ENCODE data around the gene CGB1. TPM values are rescaled to one million over a fixed set of nuclear protein-coding genes. Genes with fewer than 3 reads are reported as not detected.

Gene CGB1
- total and polyA plus RNA-seq, 2 of the 8 experiments (the other 6 are each of a cell fraction or from before 2014, with no cell fraction given): not detected

Small RNAs within 50 kb of the gene (microRNA-seq; reads per million reads assigned to microRNA genes)
- 0 to 0.41 reads per million in 2 experiments for gene MIR6798 (ENCODE audit: borderline microRNAs expressed in 2 of 2, borderline number of aligned reads in 2 of 2, borderline replicate concordance in 1 of 2)

Small RNAs within 50 kb of the gene (small RNA-seq; reads per million reads assigned to genes)
- 2.2 reads per million, percentile 22 among the genes with 10 or more reads in this experiment for gene MIR6798 (ENCODE audit: insufficient read depth)
- gene RN7SL708P (ENCODE audit: insufficient read depth): not detected

Other genes starting within 250 kb of the CGB1 start
- gene BCAT2, start 225.9 kb downstream of the CGB1 start, total RNA-seq (2021; fragmentation: NEBNext Ultra II Directional; extraction: Animal tissue kit (Norgen Biotek cat#: 25700)): 42.5 and 44.5 TPM in 2 replicates
- 48.7 and 77.3 TPM in 2 replicates for gene BCAT2, start 225.9 kb downstream of the CGB1 start, polyA plus RNA-seq (2011; rRNA removed)
- gene HSD17B14, start 200.4 kb downstream of the CGB1 start, total RNA-seq (2021; fragmentation: NEBNext Ultra II Directional; extraction: Animal tissue kit (Norgen Biotek cat#: 25700)): 8.4 and 9.7 TPM in 2 replicates
- gene HSD17B14, start 200.4 kb downstream of the CGB1 start, polyA plus RNA-seq (2011; rRNA removed): 25.5 and 32.7 TPM in 2 replicates
- 16.8 and 18.0 TPM in 2 replicates for gene PLEKHA4, start 168.3 kb downstream of the CGB1 start, total RNA-seq (2021; fragmentation: NEBNext Ultra II Directional; extraction: Animal tissue kit (Norgen Biotek cat#: 25700))
- gene PLEKHA4, start 168.3 kb downstream of the CGB1 start, polyA plus RNA-seq (2011; rRNA removed): 8.2 and 14.1 TPM in 2 replicates
- 12.8 and 14.0 TPM in 2 replicates for gene PPP1R15A, start 164.5 kb downstream of the CGB1 start, total RNA-seq (2021; fragmentation: NEBNext Ultra II Directional; extraction: Animal tissue kit (Norgen Biotek cat#: 25700))
- 4.1 and 8.6 TPM in 2 replicates for gene PPP1R15A, start 164.5 kb downstream of the CGB1 start, polyA plus RNA-seq (2011; rRNA removed)
- gene TULP2, start 138.2 kb downstream of the CGB1 start, total RNA-seq (2021; fragmentation: NEBNext Ultra II Directional; extraction: Animal tissue kit (Norgen Biotek cat#: 25700)): 1.0 and 1.1 TPM in 2 replicates
- 0.95 and 1.8 TPM in 2 replicates for gene TULP2, start 138.2 kb downstream of the CGB1 start, polyA plus RNA-seq (2011; rRNA removed)
- gene NUCB1, start 136.6 kb downstream of the CGB1 start, total RNA-seq (2021; fragmentation: NEBNext Ultra II Directional; extraction: Animal tissue kit (Norgen Biotek cat#: 25700)): 106 and 111 TPM in 2 replicates
- 121 and 178 TPM in 2 replicates for gene NUCB1, start 136.6 kb downstream of the CGB1 start, polyA plus RNA-seq (2011; rRNA removed)
- gene DHDH, start 103.2 kb downstream of the CGB1 start, total RNA-seq (2021; fragmentation: NEBNext Ultra II Directional; extraction: Animal tissue kit (Norgen Biotek cat#: 25700)): 2.2 and 2.7 TPM in 2 replicates
- gene DHDH, start 103.2 kb downstream of the CGB1 start, polyA plus RNA-seq (2011; rRNA removed): 2.8 and 2.9 TPM in 2 replicates
- 257 and 295 TPM in 2 replicates for gene BAX, start 82.0 kb downstream of the CGB1 start, total RNA-seq (2021; fragmentation: NEBNext Ultra II Directional; extraction: Animal tissue kit (Norgen Biotek cat#: 25700))
- gene BAX, start 82.0 kb downstream of the CGB1 start, polyA plus RNA-seq (2011; rRNA removed): 346 and 750 TPM in 2 replicates
- gene FTL, start 71.6 kb downstream of the CGB1 start, total RNA-seq (2021; fragmentation: NEBNext Ultra II Directional; extraction: Animal tissue kit (Norgen Biotek cat#: 25700)): 1,751 and 1,764 TPM in 2 replicates
- gene FTL, start 71.6 kb downstream of the CGB1 start, polyA plus RNA-seq (2011; rRNA removed): 2,427 and 3,043 TPM in 2 replicates
- gene GYS1, start 43.6 kb downstream of the CGB1 start, total RNA-seq (2021; fragmentation: NEBNext Ultra II Directional; extraction: Animal tissue kit (Norgen Biotek cat#: 25700)): 37.8 and 38.7 TPM in 2 replicates
- 30.0 and 41.9 TPM in 2 replicates for gene GYS1, start 43.6 kb downstream of the CGB1 start, polyA plus RNA-seq (2011; rRNA removed)
- 152 and 160 TPM in 2 replicates for gene RUVBL2, start 43.0 kb downstream of the CGB1 start, total RNA-seq (2021; fragmentation: NEBNext Ultra II Directional; extraction: Animal tissue kit (Norgen Biotek cat#: 25700))
- gene RUVBL2, start 43.0 kb downstream of the CGB1 start, polyA plus RNA-seq (2011; rRNA removed): 247 and 341 TPM in 2 replicates
- gene LHB, start 19.8 kb downstream of the CGB1 start, total RNA-seq (2021; fragmentation: NEBNext Ultra II Directional; extraction: Animal tissue kit (Norgen Biotek cat#: 25700)): not detected in 2 replicates
- gene LHB, start 19.8 kb downstream of the CGB1 start, polyA plus RNA-seq (2011; rRNA removed): 0.53 and 1.2 TPM in 2 replicates
- gene CGB3, start 12.6 kb downstream of the CGB1 start, total RNA-seq (2021; fragmentation: NEBNext Ultra II Directional; extraction: Animal tissue kit (Norgen Biotek cat#: 25700)): not detected in 2 replicates
- 0.09 TPM in 1 of 2 replicates, not detected in the other for gene CGB3, start 12.6 kb downstream of the CGB1 start, polyA plus RNA-seq (2011; rRNA removed)
- gene CGB2, start 5.0 kb downstream of the CGB1 start, total RNA-seq (2021; fragmentation: NEBNext Ultra II Directional; extraction: Animal tissue kit (Norgen Biotek cat#: 25700)): 0.71 TPM in 1 of 2 replicates, not detected in the other
- 3.2 and 3.9 TPM in 2 replicates for gene CGB2, start 5.0 kb downstream of the CGB1 start, polyA plus RNA-seq (2011; rRNA removed)
- gene CGB5, start 7.0 kb upstream of the CGB1 start, total RNA-seq (2021; fragmentation: NEBNext Ultra II Directional; extraction: Animal tissue kit (Norgen Biotek cat#: 25700)): 0.63 TPM in 1 of 2 replicates, not detected in the other
- gene CGB5, start 7.0 kb upstream of the CGB1 start, polyA plus RNA-seq (2011; rRNA removed): 0.68 and 0.83 TPM in 2 replicates
- 0.46 TPM in 1 of 2 replicates, not detected in the other for gene CGB8, start 12.2 kb upstream of the CGB1 start, total RNA-seq (2021; fragmentation: NEBNext Ultra II Directional; extraction: Animal tissue kit (Norgen Biotek cat#: 25700))
- 0.09 and 0.22 TPM in 2 replicates for gene CGB8, start 12.2 kb upstream of the CGB1 start, polyA plus RNA-seq (2011; rRNA removed)
- gene CGB7, start 20.9 kb upstream of the CGB1 start, total RNA-seq (2021; fragmentation: NEBNext Ultra II Directional; extraction: Animal tissue kit (Norgen Biotek cat#: 25700)): 0.52 and 1.2 TPM in 2 replicates
- gene CGB7, start 20.9 kb upstream of the CGB1 start, polyA plus RNA-seq (2011; rRNA removed): 2.2 and 3.8 TPM in 2 replicates
- gene NTF4, start 27.9 kb upstream of the CGB1 start, total RNA-seq (2021; fragmentation: NEBNext Ultra II Directional; extraction: Animal tissue kit (Norgen Biotek cat#: 25700)): 2.8 and 3.1 TPM in 2 replicates
- 5.3 and 6.5 TPM in 2 replicates for gene NTF4, start 27.9 kb upstream of the CGB1 start, polyA plus RNA-seq (2011; rRNA removed)
- gene KCNA7, start 35.8 kb upstream of the CGB1 start, total RNA-seq (2021; fragmentation: NEBNext Ultra II Directional; extraction: Animal tissue kit (Norgen Biotek cat#: 25700)): 0.10 and 0.17 TPM in 2 replicates
- 0.06 and 0.09 TPM in 2 replicates for gene KCNA7, start 35.8 kb upstream of the CGB1 start, polyA plus RNA-seq (2011; rRNA removed)
- gene SNRNP70, start 48.6 kb upstream of the CGB1 start, total RNA-seq (2021; fragmentation: NEBNext Ultra II Directional; extraction: Animal tissue kit (Norgen Biotek cat#: 25700)): 231 and 244 TPM in 2 replicates
- 235 and 515 TPM in 2 replicates for gene SNRNP70, start 48.6 kb upstream of the CGB1 start, polyA plus RNA-seq (2011; rRNA removed)
- 4.1 and 4.2 TPM in 2 replicates for gene LIN7B, start 77.5 kb upstream of the CGB1 start, total RNA-seq (2021; fragmentation: NEBNext Ultra II Directional; extraction: Animal tissue kit (Norgen Biotek cat#: 25700))
- gene LIN7B, start 77.5 kb upstream of the CGB1 start, polyA plus RNA-seq (2011; rRNA removed): 4.1 and 6.0 TPM in 2 replicates
- gene C19orf73, start 82.2 kb upstream of the CGB1 start, total RNA-seq (2021; fragmentation: NEBNext Ultra II Directional; extraction: Animal tissue kit (Norgen Biotek cat#: 25700)): 1.2 and 2.5 TPM in 2 replicates
- 4.6 and 10.0 TPM in 2 replicates for gene C19orf73, start 82.2 kb upstream of the CGB1 start, polyA plus RNA-seq (2011; rRNA removed)
- gene PPFIA3, start 82.6 kb upstream of the CGB1 start, total RNA-seq (2021; fragmentation: NEBNext Ultra II Directional; extraction: Animal tissue kit (Norgen Biotek cat#: 25700)): 25.3 and 28.0 TPM in 2 replicates
- 15.9 and 28.8 TPM in 2 replicates for gene PPFIA3, start 82.6 kb upstream of the CGB1 start, polyA plus RNA-seq (2011; rRNA removed)
- gene HRC, start 118.5 kb upstream of the CGB1 start, total RNA-seq (2021; fragmentation: NEBNext Ultra II Directional; extraction: Animal tissue kit (Norgen Biotek cat#: 25700)): 1.8 and 2.3 TPM in 2 replicates
- 2.6 and 6.8 TPM in 2 replicates for gene HRC, start 118.5 kb upstream of the CGB1 start, polyA plus RNA-seq (2011; rRNA removed)
- 11.3 and 12.6 TPM in 2 replicates for gene TRPM4, start 120.9 kb upstream of the CGB1 start, total RNA-seq (2021; fragmentation: NEBNext Ultra II Directional; extraction: Animal tissue kit (Norgen Biotek cat#: 25700))
- gene TRPM4, start 120.9 kb upstream of the CGB1 start, polyA plus RNA-seq (2011; rRNA removed): 13.3 and 21.5 TPM in 2 replicates

Measured in H1 (cell line).